Measurements from ENCODE around the gene JAKMIP1.

GRCh38 chr4:6217716-6218381 is 17.5 kb upstream of the JAKMIP1 start:
- TF ChIP-seq CTCF (IDR thresholded peaks at IDR 0.05) (no peak), POLR2A (IDR thresholded peaks at IDR 0.05) (no peak)
